Fibroblast of skin of right biceps (primary cell): Measurements from ENCODE around the gene CTAG1A.
"Not testable (repeated sequence)": the region's sequence is repeated elsewhere in the genome, so short reads cannot be mapped to it uniquely, and the experiment has no call there.

Experiments
- DNase-seq: peaks from one replicate; pipeline ENCODE4 v3.0.0-alpha.2; 2013

The CTAG1A gene

GRCh38 chrX:154620767-154621414 lies 36.0 kb downstream of the CTAG1A start:
- DNase-seq: not testable (repeated sequence)

- DNase-seq: not testable (repeated sequence)
Observed at GRCh38 chrX:154628960-154629359, 44.0 kb downstream of the CTAG1A start.

GRCh38 chrX:154630949-154631348 lies 46.0 kb downstream of the CTAG1A start:
- DNase-seq: not testable (repeated sequence)

- not testable (repeated sequence) for DNase-seq
Observed at GRCh38 chrX:154633661-154634060, 48.7 kb downstream of the CTAG1A start.
